Measurements from ENCODE around the gene ERAP2. TPM values are rescaled to one million over a fixed set of nuclear protein-coding genes. Genes with fewer than 3 reads are reported as not detected.

Gene ERAP2
- total RNA-seq, 1 donor from 2014 or later: 0.08 TPM

DNA sequence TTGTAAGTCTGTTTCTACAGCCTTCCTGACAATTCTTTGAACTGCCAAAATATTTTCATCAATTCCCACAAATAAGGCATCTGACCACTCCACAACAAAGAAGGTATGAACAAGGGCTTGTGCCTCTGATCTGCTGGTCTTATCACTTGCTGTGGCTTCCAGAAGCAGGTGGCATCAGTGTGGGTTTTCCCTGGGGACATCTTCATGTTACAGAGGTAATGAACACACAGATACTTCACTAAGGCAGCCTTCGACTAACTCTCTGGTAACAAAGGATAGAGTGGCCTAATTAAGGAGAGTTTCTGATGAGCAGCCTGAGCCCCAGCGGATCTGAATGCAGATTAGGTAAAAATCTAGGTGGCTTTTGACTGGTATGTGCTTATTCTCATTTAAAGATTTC is 15.2 kb upstream of the ERAP2 start:
- no peak overlapping the region for H3K4me3 Mint-ChIP-seq (ENCODE audit: unreplicated experiment)
- H3K27me3 Mint-ChIP-seq (ENCODE audit: unreplicated experiment): peaks cover 4% of the 10 kb centered on the region
- DNase-seq (ENCODE audit: low spot score): no peak
- no peaks in the 10 kb centered on the region for H3K9me3 Mint-ChIP-seq (ENCODE audit: unreplicated experiment)
- H3K36me3 Mint-ChIP-seq (ENCODE audit: low read depth, unreplicated experiment): no peaks in the 10 kb centered on the region
- H3K27ac Mint-ChIP-seq (ENCODE audit: unreplicated experiment): no peak overlapping the region
- H3K4me1 Mint-ChIP-seq (ENCODE audit: unreplicated experiment): no peaks in the 10 kb centered on the region
- TF ChIP-seq, protein P1, sequence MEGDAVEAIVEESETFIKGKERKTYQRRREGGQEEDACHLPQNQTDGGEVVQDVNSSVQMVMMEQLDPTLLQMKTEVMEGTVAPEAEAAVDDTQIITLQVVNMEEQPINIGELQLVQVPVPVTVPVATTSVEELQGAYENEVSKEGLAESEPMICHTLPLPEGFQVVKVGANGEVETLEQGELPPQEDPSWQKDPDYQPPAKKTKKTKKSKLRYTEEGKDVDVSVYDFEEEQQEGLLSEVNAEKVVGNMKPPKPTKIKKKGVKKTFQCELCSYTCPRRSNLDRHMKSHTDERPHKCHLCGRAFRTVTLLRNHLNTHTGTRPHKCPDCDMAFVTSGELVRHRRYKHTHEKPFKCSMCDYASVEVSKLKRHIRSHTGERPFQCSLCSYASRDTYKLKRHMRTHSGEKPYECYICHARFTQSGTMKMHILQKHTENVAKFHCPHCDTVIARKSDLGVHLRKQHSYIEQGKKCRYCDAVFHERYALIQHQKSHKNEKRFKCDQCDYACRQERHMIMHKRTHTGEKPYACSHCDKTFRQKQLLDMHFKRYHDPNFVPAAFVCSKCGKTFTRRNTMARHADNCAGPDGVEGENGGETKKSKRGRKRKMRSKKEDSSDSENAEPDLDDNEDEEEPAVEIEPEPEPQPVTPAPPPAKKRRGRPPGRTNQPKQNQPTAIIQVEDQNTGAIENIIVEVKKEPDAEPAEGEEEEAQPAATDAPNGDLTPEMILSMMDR (IDR thresholded peaks at IDR 0.05; ENCODE audit: unreplicated experiment): no peak

DNA sequence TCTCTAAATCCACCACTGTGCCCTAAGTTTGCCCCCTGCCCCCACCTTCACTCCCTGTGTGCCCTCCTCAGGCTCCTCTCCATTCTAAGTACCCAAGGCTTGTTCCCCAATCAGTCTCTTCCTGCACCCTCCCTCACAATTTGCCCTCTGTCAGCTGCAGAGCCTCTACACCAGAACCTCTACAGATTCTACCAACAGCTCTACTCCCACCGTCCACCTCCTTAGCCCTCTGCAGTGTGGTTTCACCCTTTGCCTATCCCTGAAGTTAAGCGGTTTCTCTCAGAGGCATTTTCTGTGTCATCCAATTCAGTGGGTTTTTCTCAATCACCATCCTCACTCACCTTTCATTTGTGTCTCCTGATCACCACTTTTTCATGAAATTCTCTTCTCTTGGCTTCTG is 13.2 kb upstream of the ERAP2 start:
- H3K4me1 Mint-ChIP-seq (ENCODE audit: unreplicated experiment): no peaks in the 10 kb centered on the region
- TF ChIP-seq, protein P1 (IDR thresholded peaks at IDR 0.05; ENCODE audit: unreplicated experiment): no peak
- no peaks in the 10 kb centered on the region for H3K27me3 Mint-ChIP-seq (ENCODE audit: unreplicated experiment)
- no peaks in the 10 kb centered on the region for H3K36me3 Mint-ChIP-seq (ENCODE audit: low read depth, unreplicated experiment)
- no peak for DNase-seq (ENCODE audit: low spot score)
- H3K27ac Mint-ChIP-seq (ENCODE audit: unreplicated experiment): no peak overlapping the region
- no peak overlapping the region for H3K4me3 Mint-ChIP-seq (ENCODE audit: unreplicated experiment)
- H3K9me3 Mint-ChIP-seq (ENCODE audit: unreplicated experiment): no peaks in the 10 kb centered on the region

DNA sequence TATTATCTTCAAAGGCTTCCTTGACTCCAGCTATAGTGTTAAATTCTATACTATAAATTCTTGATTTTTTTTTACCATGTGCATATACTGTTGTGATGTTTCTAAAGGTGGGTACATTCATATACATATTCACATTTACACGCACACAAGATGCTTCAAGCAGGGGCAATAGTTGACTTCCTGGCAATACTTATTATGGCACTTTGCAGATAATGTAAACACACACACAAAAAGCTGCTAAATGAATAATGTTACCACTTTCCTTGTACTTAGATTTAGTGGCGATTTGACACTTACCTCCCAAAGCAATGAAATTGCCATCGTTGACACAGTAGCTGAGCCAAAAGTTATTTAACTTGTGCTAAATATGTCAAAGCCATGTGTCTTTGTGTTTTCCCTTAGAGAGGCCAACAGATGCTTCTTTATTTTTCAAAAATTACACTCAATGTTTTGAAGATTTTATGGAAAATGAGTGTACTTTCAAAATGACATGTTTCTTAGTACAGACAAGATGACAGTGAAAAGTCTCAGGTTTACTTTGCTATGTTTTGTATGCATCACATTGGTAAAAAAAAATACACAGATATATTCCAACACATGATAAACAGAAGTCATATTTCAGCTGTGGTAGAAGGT is 12.2 kb upstream of the ERAP2 start:
- Mint-ChIP-seq H3K4me3 (ENCODE audit: unreplicated experiment) (no peak overlapping the region), H3K27ac (ENCODE audit: unreplicated experiment) (no peak overlapping the region), H3K36me3 (ENCODE audit: low read depth, unreplicated experiment) (no peaks in the 10 kb centered on the region), H3K4me1 (ENCODE audit: unreplicated experiment) (no peaks in the 10 kb centered on the region), H3K27me3 (ENCODE audit: unreplicated experiment) (no peaks in the 10 kb centered on the region), H3K9me3 (ENCODE audit: unreplicated experiment) (no peaks in the 10 kb centered on the region)
- TF ChIP-seq, protein P1 (IDR thresholded peaks at IDR 0.05; ENCODE audit: unreplicated experiment): no peak
- DNase-seq (ENCODE audit: low spot score): no peak

DNA sequence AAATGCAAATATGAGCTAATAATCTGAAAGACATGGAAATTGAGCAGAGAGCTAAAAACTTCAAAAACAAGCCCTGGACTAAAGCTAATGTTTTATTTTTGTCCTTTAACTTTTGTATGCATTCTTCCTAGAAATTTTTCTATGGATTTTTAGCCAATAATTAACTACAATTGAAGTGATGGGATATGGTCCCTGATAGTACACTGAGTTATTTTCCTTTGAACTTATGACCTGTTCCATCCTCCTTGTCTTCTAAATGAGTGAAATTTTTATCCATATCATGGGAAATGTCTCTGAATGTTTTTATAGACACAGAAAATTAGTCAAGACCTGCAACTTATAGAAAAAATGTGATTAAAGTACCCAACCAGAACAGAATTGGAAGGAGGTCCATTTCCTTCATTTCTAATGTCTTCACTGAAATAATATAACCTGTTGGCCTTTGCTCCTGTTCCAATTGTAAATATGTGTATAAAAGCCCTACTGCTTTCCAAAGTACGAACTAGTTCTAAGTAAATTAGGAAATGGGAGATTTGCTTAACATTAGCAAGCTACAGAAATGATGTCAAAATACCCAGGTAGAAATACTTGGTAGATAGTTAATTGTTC is 11.3 kb upstream of the ERAP2 start:
- no peaks in the 10 kb centered on the region for H3K27me3 Mint-ChIP-seq (ENCODE audit: unreplicated experiment)
- H3K9me3 Mint-ChIP-seq (ENCODE audit: unreplicated experiment): no peaks in the 10 kb centered on the region
- TF ChIP-seq, protein P1 (IDR thresholded peaks at IDR 0.05; ENCODE audit: unreplicated experiment): no peak
- DNase-seq (ENCODE audit: low spot score): no peak
- H3K27ac Mint-ChIP-seq (ENCODE audit: unreplicated experiment): no peak overlapping the region
- no peaks in the 10 kb centered on the region for H3K36me3 Mint-ChIP-seq (ENCODE audit: low read depth, unreplicated experiment)
- no peak overlapping the region for H3K4me3 Mint-ChIP-seq (ENCODE audit: unreplicated experiment)
- no peaks in the 10 kb centered on the region for H3K4me1 Mint-ChIP-seq (ENCODE audit: unreplicated experiment)

DNA sequence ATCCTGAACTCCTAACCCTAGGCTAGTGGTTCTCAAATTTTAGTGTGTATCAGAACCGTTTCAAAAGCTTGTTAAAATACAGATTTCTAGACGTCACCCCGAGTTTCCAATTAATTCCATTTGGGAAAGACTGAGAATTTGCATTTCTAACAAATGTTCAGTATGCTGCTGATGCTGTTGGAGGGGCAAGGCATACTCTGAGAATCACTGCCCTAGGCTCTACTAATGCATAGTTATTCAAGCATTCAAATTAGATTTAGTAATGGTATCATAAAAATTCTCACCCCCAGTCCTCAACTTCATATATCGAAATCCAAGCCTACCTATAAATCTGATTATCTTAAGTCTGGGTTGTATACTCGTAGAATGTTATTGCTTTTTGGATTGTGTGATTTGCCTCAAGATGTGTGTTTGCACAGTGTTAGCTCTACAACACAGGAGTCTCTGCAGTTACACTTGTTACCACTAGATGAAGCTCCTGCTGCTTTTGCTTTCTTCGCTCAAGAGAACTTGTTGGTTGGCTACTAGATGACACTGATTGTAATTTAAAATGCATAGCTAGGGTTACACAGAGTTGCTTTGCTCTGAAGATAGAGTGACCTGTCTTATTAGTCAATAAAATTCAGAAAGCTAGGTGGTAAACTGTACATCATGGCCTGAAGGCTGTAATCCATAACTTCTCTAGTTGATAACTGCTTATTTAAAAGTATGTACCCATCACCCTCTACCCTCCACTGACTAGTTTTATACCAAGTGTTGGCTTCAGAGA is 7.5 kb upstream of the ERAP2 start:
- Mint-ChIP-seq H3K27ac (ENCODE audit: unreplicated experiment) (no peak overlapping the region), H3K4me1 (ENCODE audit: unreplicated experiment) (no peaks in the 10 kb centered on the region), H3K9me3 (ENCODE audit: unreplicated experiment) (no peaks in the 10 kb centered on the region), H3K36me3 (ENCODE audit: low read depth, unreplicated experiment) (no peaks in the 10 kb centered on the region), H3K27me3 (ENCODE audit: unreplicated experiment) (peaks cover 1% of the 10 kb centered on the region), H3K4me3 (ENCODE audit: unreplicated experiment) (no peak overlapping the region)
- DNase-seq (ENCODE audit: low spot score): peak; percentile 15
- TF ChIP-seq, protein P1 (IDR thresholded peaks at IDR 0.05; ENCODE audit: unreplicated experiment): peak; percentile 69

All from endothelial cell (in vitro differentiated cells).